GM12878 (cell line): ENCODE results near the gene TIMM17B. TPM values are rescaled to one million over a fixed set of nuclear protein-coding genes. Genes with fewer than 3 reads are reported as not detected.

Source experiments
- ATAC-seq: fragments of 200-7000 bp; cut with Tn5 transposase; 3 replicates; pipeline ENCODE4 v1.9.1; 2020; ENCODE audit warnings: mild to moderate bottlenecking, moderate library complexity
- BruUV-seq: library from RNA; stranded (reverse); fragments of 400-500 nt; replicated peaks from 2 replicates; lab custom pipeline; 2021; lab: Mats Ljungman, UMichigan
- CTCF ChIA-PET: fragments of 300-600 bp; sonication (Branson Sonifier 250); formaldehyde crosslinking; extraction: SDS; loops from one replicate; lab custom pipeline; 2021; ENCODE audit warnings: inconsistent platforms; lab: Yijun Ruan, JAX
- POLR2A ChIA-PET: fragments of 350-600 bp; formaldehyde crosslinking; extraction: SDS; loops from one replicate; lab custom pipeline; 2021; ENCODE audit warnings: inconsistent platforms; lab: Charles Lee
- RAD21 ChIA-PET: fragments of 300-600 bp; sonication (Branson Sonifier 250); formaldehyde crosslinking; loops from one replicate; lab custom pipeline; 2023; ENCODE audit warnings: antibody characterized with exemption; ENCODE audit not compliant: unreplicated experiment; lab: Charles Lee
- SMC1A ChIA-PET: fragments of 300-600 bp; sonication (Branson Sonifier 250); formaldehyde crosslinking; loops from one replicate; lab custom pipeline; 2023; ENCODE audit not compliant: unreplicated experiment, uncharacterized antibody; lab: Charles Lee
- DNase-seq: peaks from one replicate; pipeline ENCODE4 v3.0.0-alpha.2; 2011; ENCODE audit warnings: low read depth, low spot score
- FAIRE-seq: peaks from 3 replicates; lab custom pipeline; 2011; peaks lifted over from hg19 to GRCh38; lab: Jason Lieb, UNC
- H2AFZ ChIP-seq: 2 replicates; pipeline ENCODE4 v1.6.0; 2011; ENCODE audit warnings: low read depth, low read length, control low read depth; ENCODE audit not compliant: control insufficient read depth
- H3K27ac ChIP-seq: 2 replicates; pipeline ENCODE4 v1.5.1; 2011; ENCODE audit warnings: control low read depth; ENCODE audit not compliant: control insufficient read depth, insufficient read depth
- H3K27me3 ChIP-seq, 2 experiments: replicated peaks in 1 of 2; 2 replicates each; pipeline versions ENCODE4 v1.6.0 to v1.6.1; 2011; ENCODE audit warnings: low read length in 1 of 2; ENCODE audit not compliant: control insufficient read depth in 2 of 2, insufficient read depth in 2 of 2
- H3K36me3 ChIP-seq, 2 experiments: 2 replicates each; pipeline ENCODE4 v1.5.1; 2011; ENCODE audit warnings: low read length in 1 of 2; ENCODE audit not compliant: control insufficient read depth in 2 of 2, insufficient read depth in 2 of 2
- H3K4me1 ChIP-seq: 2 replicates; pipeline ENCODE4 v1.6.1; 2011; ENCODE audit warnings: mild to moderate bottlenecking, low read length, moderate library complexity, mixed read lengths; ENCODE audit not compliant: control insufficient read depth, insufficient read depth
- H3K4me2 ChIP-seq: 2 replicates; pipeline ENCODE4 v1.6.0; 2011; ENCODE audit warnings: control low read depth; ENCODE audit not compliant: control insufficient read depth, insufficient read depth
- H3K4me3 ChIP-seq: fragments of 200-600 bp; sonication (generic); 2 replicates; pipeline ENCODE4 v1.5.1; 2016
- H3K79me2 ChIP-seq: 2 replicates; pipeline ENCODE4 v1.6.0; 2011; ENCODE audit warnings: low read length; ENCODE audit not compliant: control insufficient read depth, insufficient read depth
- H3K9ac ChIP-seq: 2 replicates; pipeline ENCODE4 v1.8.0; 2011; ENCODE audit warnings: low read length, control low read depth, mixed read lengths; ENCODE audit not compliant: control insufficient read depth, insufficient read depth
- H3K9me3 ChIP-seq: replicated peaks from 3 replicates; pipeline ENCODE4 v1.5.1; 2011; ENCODE audit warnings: mild to moderate bottlenecking, low read length; ENCODE audit not compliant: control insufficient read depth, insufficient read depth
- H4K20me1 ChIP-seq: 2 replicates; pipeline ENCODE4 v1.6.0; 2011; ENCODE audit not compliant: control insufficient read depth, insufficient read depth
- DPF2 ChIP-seq: fragments of 450-650 bp; IDR thresholded peaks from 2 replicates; pipeline ENCODE4 v1.6.1; 2017; ENCODE audit warnings: mild to moderate bottlenecking
- ELK1 ChIP-seq: IDR thresholded peaks from 2 replicates; pipeline ENCODE4 v1.6.1; 2012; ENCODE audit warnings: low read depth, low read length, improper control_type of control experiment
- IRF4 ChIP-seq: IDR thresholded peaks from 2 replicates; pipeline ENCODE4 v1.6.1; 2011; ENCODE audit warnings: low read depth, low read length
- NR2F1 ChIP-seq: fragments of 450-650 bp; conservative IDR thresholded peaks from 2 replicates; pipeline ENCODE4 v1.6.1; 2017; ENCODE audit warnings: mild to moderate bottlenecking
- PKNOX1 ChIP-seq: fragments of 450-650 bp; IDR thresholded peaks from 2 replicates; pipeline ENCODE4 v1.6.1; 2016; ENCODE audit warnings: mild to moderate bottlenecking
- POLR2AphosphoS5 ChIP-seq: IDR thresholded peaks from 2 replicates; pipeline ENCODE4 v1.6.1; 2011; ENCODE audit warnings: mild to moderate bottlenecking, low read length, inconsistent platforms
- RFX5 ChIP-seq: IDR thresholded peaks from 2 replicates; pipeline ENCODE4 v1.6.1; 2011; ENCODE audit warnings: low read depth, low read length, improper control_type of control experiment
- WGBS: methylation state at CpG from one replicate; pipeline ENCODE4 v1.1.6; 2016; ENCODE audit warnings: low lambda C conversion rate; ENCODE audit not compliant: insufficient replicate concordance, insufficient coverage; ENCODE audit errors: missing lambda C conversion rate; 5-methylcytosine and 5-hydroxymethylcytosine counted together
- in situ Hi-C: fragments of 300-500 bp; cut with MboI; formaldehyde crosslinking; loops from 9 replicates; pipeline ENCODE4 v1.14.3; 2018; ENCODE audit warnings: mixed read lengths
- intact Hi-C: fragments of 100-400 bp; cut with micrococcal nuclease; formaldehyde crosslinking; loops from one replicate; pipeline ENCODE4 v1.14.2; 2022; ENCODE audit not compliant: unreplicated experiment
- polyA plus RNA-seq, 11 experiments: library from polyadenylated mRNA; depleted of rRNA in 4 of 11; unstranded in 6 of 11; stranded (reverse) in 5 of 11; fragments of >200 nt; fragmentation: Nextera tagmentation in 4 of 11; fragmentation: Illumina TruSeq in 1 of 11; extraction: Ambion mirVana in 4 of 11; extraction: Trizol in 1 of 11; gene quantifications; 1 replicate in 1 of 11; 2 replicates in 10 of 11; pipeline versions ENCODE4 v1.2.1 to v1.2.3, GENCODE V29; 2011 to 2016; ENCODE audit warnings: inconsistent platforms in 2 of 11, missing spikeins in 2 of 11, low read depth in 1 of 11
- total RNA-seq, 4 experiments: library from RNA; depleted of rRNA in 3 of 4; stranded (reverse); fragments of >200 nt in 3 of 4; fragmentation: Illumina TruSeq in 1 of 4; extraction: Trizol in 1 of 4; gene quantifications; 2 replicates each; pipeline versions ENCODE4 v1.2.1 to v1.2.3, GENCODE V29; 2013 to 2021
- TF ChIP-seq, protein P1 (sequence below): fragments of 450-650 bp; IDR thresholded peaks from 2 replicates; pipeline ENCODE4 v1.6.1; 2016; ENCODE audit warnings: mild to moderate bottlenecking

Gene TIMM17B
- total and polyA plus RNA-seq, 10 of the 15 experiments (the other 5 are each of a cell fraction or from before 2014, with no cell fraction given), result 4.5 to 88.7 (median 47.5) TPM

GRCh38 chrX:48945517-48946348 is 48.2 kb upstream of the TIMM17B start (continued):
- TF ChIP-seq, protein P1, sequence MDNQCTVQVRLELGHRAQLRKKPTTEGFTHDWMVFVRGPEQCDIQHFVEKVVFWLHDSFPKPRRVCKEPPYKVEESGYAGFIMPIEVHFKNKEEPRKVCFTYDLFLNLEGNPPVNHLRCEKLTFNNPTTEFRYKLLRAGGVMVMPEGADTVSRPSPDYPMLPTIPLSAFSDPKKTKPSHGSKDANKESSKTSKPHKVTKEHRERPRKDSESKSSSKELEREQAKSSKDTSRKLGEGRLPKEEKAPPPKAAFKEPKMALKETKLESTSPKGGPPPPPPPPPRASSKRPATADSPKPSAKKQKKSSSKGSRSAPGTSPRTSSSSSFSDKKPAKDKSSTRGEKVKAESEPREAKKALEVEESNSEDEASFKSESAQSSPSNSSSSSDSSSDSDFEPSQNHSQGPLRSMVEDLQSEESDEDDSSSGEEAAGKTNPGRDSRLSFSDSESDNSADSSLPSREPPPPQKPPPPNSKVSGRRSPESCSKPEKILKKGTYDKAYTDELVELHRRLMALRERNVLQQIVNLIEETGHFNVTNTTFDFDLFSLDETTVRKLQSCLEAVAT, result 0 out of 2 replicates have a peak, but pooled peaks have one; percentile 28
- TF ChIP-seq, all 136 proteins: peak for 8

DNA sequence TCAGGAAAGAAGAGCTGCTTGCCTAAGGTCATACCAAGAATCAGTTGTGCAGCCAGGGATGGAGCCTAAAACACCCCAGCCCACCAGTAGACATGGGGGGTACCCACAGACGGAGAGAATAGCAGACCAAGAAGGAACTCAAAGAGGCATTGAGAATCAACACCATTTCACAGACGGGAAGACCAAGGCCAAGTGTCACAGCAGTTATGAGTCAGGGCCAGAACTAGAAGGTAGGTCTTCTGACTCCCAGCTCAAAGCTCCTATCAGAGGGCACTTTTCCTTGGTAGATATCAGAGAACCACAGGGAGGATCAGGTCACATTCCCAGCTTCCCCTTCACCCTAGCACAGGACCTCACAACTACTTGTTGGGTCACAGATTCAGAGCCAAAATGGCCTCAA is 45.3 kb upstream of the TIMM17B start:
- DNase-seq, result no peak
- H3K4me2 ChIP-seq, result no peak overlapping the region
- CTCF ChIA-PET, result interaction anchor here (0.6 to 1.2 kb wide), 5 partner anchors 16 to 1715 kb away, joined by 3 to 4 read pairs (median 3); partner anchors contain the start of genes PIM2 and TFE3
- POLR2A ChIA-PET, result interaction anchor here (0.9 kb wide), 1 partner anchor 14 kb away, joined by 3 read pairs; no protein-coding TSS in a partner anchor
- in situ Hi-C loops (loop anchor here (25.0 kb wide), 1 partner anchor 1731 kb away; the partner anchor contains the start of gene CDK16), intact Hi-C loops (loop anchor here (10.0 kb wide), 1 partner anchor 298 kb away; no protein-coding TSS in a partner anchor)
- H3K27me3 ChIP-seq, result no peaks in the 10 kb centered on the region
- H4K20me1 ChIP-seq, result no peaks in the 10 kb centered on the region
- H2AFZ ChIP-seq, result no peak overlapping the region
- H3K4me1 ChIP-seq, result peaks cover 38% of the 10 kb centered on the region
- WGBS, result 56% methylated on average over 2 of the region's 2 CpGs
- no TSS peak for BruUV-seq
- SMC1A ChIA-PET, result interaction anchor here (1.1 to 1.8 kb wide), 4 partner anchors 10 to 294 kb away, joined by 3 to 5 read pairs (median 4); no protein-coding TSS in a partner anchor
- no peak overlapping the region for H3K4me3 ChIP-seq
- peaks cover 0 to 16% of the 10 kb centered on the region in 2 experiments; a peak in 3 of 4 replicates for H3K36me3 ChIP-seq
- H3K9me3 ChIP-seq, result no peaks in the 10 kb centered on the region
- no peak for ATAC-seq
- RAD21 ChIA-PET, result interaction anchor here (1.4 to 1.5 kb wide), 3 partner anchors 16 to 51 kb away, joined by 4 to 7 read pairs (median 5); no protein-coding TSS in a partner anchor
- H3K79me2 ChIP-seq, result peaks cover 35% of the 10 kb centered on the region
- H3K27ac ChIP-seq, result peak overlapping the region; percentile 31
- TF ChIP-seq POLR2AphosphoS5 (no peak), IRF4 (no peak), DPF2 (no peak), RFX5 (no peak), ELK1 (no peak), NR2F1 (peak; percentile 45; the same call in 1 of the 2 replicates), PKNOX1 (no peak)
- no peak for FAIRE-seq
- H3K9ac ChIP-seq, result no peak overlapping the region
